DND-41 (cell line): ENCODE results near the gene CCSAP.

Source experiments
- CTCF ChIP-seq: IDR thresholded peaks from 2 replicates; pipeline ENCODE4 v1.5.1; 2012; ENCODE audit warnings: borderline replicate concordance, low read length, moderate library complexity, mild to moderate bottlenecking; ENCODE audit not compliant: poor library complexity, severe bottlenecking; ENCODE audit errors: extremely low read depth
- EZH2 ChIP-seq: IDR thresholded peaks from 3 replicates; pipeline ENCODE4 v1.6.1; 2012; ENCODE audit warnings: borderline replicate concordance, low read depth, mild to moderate bottlenecking, moderate library complexity, low read length, inconsistent platforms; ENCODE audit not compliant: severe bottlenecking

- TF ChIP-seq CTCF = no peak
- TF ChIP-seq EZH2 = no peak
These were observed 22.7 kb upstream of the CCSAP start for GRCh38 chr1:229365569-229365968.
